Measurements from ENCODE around the gene SLC8A1.
A peak's percentile ranks its signal among the peaks of the same experiment; 100 is the strongest.

The SLC8A1 gene

DNA sequence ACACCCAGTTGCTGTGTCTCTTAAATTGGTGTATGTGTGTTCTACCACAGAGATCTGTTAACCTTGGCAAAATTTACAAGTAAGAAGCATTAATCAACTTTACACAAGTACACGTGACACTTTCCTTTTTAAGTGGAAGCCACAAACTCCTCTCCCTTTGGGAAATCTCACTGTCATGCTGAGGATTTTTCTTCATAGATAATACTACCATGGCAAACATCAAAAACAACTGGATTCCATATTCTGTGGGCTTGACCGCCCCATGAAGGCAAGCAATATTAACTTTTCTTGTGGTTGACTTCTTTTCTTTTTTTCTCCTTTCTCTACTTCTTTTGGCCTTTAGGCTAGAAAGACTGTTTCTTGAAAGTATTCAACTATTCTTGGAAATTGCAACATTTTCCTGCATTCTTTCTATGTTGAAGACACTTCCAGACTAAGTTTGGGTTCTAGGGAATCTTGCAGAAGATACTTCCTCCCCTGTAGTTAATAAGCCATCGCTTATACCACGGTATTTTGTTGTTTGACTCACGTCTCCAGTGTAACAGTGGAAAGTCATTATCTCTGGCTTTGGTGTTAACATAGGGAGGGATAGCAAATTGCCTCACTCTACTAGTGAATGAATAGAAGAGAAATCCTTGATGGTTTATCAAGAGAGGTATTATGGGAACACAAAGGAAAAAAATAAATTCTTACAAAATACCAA is 79.5 kb downstream of the SLC8A1 start:
- no peak for DNase-seq (ENCODE audit: extremely low read depth, low read depth)
- H3K4me3 ChIP-seq (replicated peaks; ENCODE audit: low read depth, low read length), result no peak overlapping the region
- TF ChIP-seq, protein P1, sequence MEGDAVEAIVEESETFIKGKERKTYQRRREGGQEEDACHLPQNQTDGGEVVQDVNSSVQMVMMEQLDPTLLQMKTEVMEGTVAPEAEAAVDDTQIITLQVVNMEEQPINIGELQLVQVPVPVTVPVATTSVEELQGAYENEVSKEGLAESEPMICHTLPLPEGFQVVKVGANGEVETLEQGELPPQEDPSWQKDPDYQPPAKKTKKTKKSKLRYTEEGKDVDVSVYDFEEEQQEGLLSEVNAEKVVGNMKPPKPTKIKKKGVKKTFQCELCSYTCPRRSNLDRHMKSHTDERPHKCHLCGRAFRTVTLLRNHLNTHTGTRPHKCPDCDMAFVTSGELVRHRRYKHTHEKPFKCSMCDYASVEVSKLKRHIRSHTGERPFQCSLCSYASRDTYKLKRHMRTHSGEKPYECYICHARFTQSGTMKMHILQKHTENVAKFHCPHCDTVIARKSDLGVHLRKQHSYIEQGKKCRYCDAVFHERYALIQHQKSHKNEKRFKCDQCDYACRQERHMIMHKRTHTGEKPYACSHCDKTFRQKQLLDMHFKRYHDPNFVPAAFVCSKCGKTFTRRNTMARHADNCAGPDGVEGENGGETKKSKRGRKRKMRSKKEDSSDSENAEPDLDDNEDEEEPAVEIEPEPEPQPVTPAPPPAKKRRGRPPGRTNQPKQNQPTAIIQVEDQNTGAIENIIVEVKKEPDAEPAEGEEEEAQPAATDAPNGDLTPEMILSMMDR (IDR thresholded peaks at IDR 0.05; ENCODE audit: low read depth, low read length, missing control alignments), result no peak

DNA sequence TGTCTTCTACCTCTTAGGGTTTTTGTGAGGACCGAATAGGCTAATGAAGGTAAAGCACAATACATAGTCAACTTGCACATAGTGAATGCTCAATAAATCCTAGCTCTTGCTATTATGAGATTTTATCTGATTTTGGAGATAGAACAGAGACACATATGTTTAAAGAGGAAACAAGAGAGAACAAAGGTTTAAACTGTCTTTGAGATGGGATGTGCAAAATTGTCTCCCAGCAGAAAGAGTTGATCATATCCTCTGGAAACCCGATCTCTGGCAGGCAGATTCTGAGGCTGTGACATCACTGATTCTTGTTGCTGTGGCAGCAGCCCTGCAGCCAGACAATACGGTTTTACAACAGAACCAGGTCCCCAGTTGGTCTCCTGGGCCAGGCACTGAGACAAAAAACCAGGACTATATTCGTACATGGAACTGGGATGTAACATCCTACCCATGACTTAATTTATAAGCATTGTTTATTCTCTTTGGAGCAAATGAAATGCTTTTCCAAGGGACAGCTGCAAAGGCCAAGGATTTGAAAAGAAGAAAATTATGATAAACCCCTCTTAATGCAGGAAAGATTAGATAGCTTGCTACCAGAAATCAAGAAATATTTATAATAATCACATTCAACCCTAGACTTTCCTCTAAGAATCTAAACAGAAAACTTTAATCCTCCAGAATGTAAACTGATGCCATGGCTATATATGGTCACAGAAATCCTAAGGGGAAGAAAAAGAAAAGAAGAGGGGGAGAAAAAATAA is 80.2 kb downstream of the SLC8A1 start:
- peak; percentile 76 for DNase-seq (ENCODE audit: extremely low read depth, low read depth)
- TF ChIP-seq, protein P1 (IDR thresholded peaks at IDR 0.05; ENCODE audit: low read depth, low read length, missing control alignments), result no peak
- no peak overlapping the region for H3K4me3 ChIP-seq (replicated peaks; ENCODE audit: low read depth, low read length)

DNA sequence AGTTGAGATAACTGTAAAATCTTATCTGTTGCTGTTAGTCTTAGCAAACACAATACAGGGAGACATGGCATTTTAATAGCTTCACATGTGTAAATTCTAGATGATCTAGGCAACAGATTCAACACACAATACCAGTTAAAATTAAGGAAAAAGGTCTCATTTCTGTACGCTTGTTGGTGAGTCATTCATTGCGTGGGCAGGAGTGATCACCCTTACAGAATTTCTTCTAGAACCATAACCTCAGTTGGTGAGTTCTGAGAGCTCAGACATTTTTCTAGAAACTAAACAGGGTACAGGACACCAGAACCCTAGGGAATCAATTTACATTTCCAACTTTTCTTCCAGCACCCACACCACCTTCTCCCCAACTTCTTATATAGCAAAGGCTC is 81.9 kb downstream of the SLC8A1 start:
- TF ChIP-seq, protein P1 (IDR thresholded peaks at IDR 0.05; ENCODE audit: low read depth, low read length, missing control alignments), result no peak
- DNase-seq (ENCODE audit: extremely low read depth, low read depth), result no peak
- no peak overlapping the region for H3K4me3 ChIP-seq (replicated peaks; ENCODE audit: low read depth, low read length)

DNA sequence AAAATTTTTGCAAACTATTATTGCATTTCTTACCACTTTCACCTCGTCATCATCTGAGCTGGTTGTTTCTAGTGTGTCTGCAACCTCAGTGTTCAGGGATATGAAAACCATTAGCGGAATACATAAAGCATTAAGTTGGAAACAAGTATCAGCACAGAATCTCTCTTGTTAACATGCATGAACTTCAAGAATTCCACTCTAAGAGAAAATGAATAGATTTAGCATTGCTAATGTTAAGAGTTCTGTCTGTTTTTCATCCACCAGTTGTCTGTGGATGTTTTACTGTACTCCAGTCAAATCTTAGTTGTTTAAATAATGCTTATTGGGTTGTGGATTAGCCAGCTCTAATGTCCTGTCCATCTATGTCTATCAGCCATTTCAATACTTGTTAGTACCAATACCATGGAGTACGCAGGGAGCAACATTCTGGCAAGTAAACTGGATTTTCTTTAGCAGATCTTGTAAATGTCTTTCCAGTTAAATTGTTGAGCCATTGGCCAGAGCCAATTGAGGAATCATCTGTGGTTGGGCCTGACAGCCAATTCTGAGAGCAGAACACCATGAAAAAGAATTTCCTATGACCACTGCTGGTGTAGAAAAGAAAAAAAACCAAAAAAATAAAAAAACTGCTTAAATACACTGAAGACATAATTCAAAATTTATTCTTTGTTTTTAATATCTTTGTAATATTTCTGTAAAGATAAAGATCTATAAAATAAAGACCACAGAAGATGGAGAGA is 82.5 kb downstream of the SLC8A1 start:
- no peak overlapping the region for H3K4me3 ChIP-seq (replicated peaks; ENCODE audit: low read depth, low read length)
- no peak for DNase-seq (ENCODE audit: extremely low read depth, low read depth)
- TF ChIP-seq, protein P1 (IDR thresholded peaks at IDR 0.05; ENCODE audit: low read depth, low read length, missing control alignments), result no peak

DNA sequence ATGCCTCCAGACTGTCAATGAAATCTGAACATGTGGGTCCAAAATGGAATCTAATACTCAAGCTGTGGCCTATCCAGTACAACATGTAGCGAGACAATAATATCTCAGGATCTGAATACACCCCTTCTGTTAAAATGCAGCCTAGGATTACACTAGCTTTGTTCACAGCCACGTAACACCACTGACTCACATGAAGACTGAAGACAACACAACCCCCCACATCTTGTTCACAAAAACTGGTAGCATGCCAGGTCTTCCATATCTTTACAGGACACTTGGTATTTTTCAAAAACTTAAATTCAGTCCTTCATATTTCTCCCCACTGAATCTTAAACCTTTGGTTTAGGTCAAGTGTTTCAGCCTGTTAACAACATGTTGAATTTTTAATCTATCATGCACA is 84.2 kb downstream of the SLC8A1 start:
- DNase-seq (ENCODE audit: extremely low read depth, low read depth), result no peak
- H3K4me3 ChIP-seq (replicated peaks; ENCODE audit: low read depth, low read length), result no peak overlapping the region
- TF ChIP-seq, protein P1 (IDR thresholded peaks at IDR 0.05; ENCODE audit: low read depth, low read length, missing control alignments), result no peak

DNA sequence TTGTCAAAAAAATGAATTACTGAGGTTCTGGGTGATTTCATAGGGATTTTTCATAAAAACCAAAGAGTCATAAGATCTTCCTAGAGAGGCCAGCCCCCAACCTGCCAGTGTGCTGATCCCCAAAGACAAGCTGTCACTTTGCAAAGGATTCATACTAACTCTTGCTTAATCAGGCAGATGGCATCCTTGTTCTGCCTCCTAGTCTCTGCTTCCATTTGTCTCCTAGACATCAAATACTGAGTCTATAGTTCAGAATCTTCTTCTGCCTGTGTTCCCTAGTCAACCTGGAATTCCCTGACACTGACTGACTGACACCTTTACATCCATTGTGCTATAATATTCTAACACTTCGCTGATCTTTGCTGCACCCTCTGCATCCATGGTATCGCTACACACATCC is 84.9 kb downstream of the SLC8A1 start:
- no peak overlapping the region for H3K4me3 ChIP-seq (replicated peaks; ENCODE audit: low read depth, low read length)
- DNase-seq (ENCODE audit: extremely low read depth, low read depth), result no peak
- TF ChIP-seq, protein P1 (IDR thresholded peaks at IDR 0.05; ENCODE audit: low read depth, low read length, missing control alignments), result no peak

Measured in HFF-Myc (cell line).